Measurements from ENCODE around the gene RBM5.
"Not testable (repeated sequence)": the region's sequence is repeated elsewhere in the genome, so short reads cannot be mapped to it uniquely, and the experiment has no call there.

Gene RBM5

GRCh38 chr3:50088725-50089608 lies at the start of gene RBM5:
RBM5 (plus strand) TSS chr3:50088919; CDS start chr3:50090435, 1,516 bp downstream.
- peak; percentile 42 for DNase-seq

GRCh38 chr3:50044976-50045375 lies 43.7 kb upstream of the RBM5 start:
- no peak for DNase-seq

GRCh38 chr3:50047426-50047825 lies 41.3 kb upstream of the RBM5 start:
- DNase-seq, result no peak

GRCh38 chr3:50050361-50050760 lies 38.4 kb upstream of the RBM5 start:
- no peak for DNase-seq

- no peak for DNase-seq
These were observed 31.0 kb upstream of the RBM5 start for GRCh38 chr3:50057756-50058155.

- no peak for DNase-seq
These were observed 20.6 kb upstream of the RBM5 start for GRCh38 chr3:50068134-50068533.

- no peak for DNase-seq
These were observed 10.6 kb upstream of the RBM5 start for GRCh38 chr3:50078091-50078490.

- DNase-seq, result no peak
These were observed 10.1 kb upstream of the RBM5 start for GRCh38 chr3:50078622-50079021.

- DNase-seq, result not testable (repeated sequence)
These were observed 3.8 kb upstream of the RBM5 start for GRCh38 chr3:50084951-50085350.

- DNase-seq, result no peak
These were observed 858 bp downstream of the RBM5 start for GRCh38 chr3:50089609-50089945.

- no peak for DNase-seq
These were observed 2.3 kb downstream of the RBM5 start for GRCh38 chr3:50090984-50091383.

GRCh38 chr3:50095352-50095998 lies 6.8 kb downstream of the RBM5 start:
- no peak for DNase-seq

- no peak for DNase-seq
These were observed 11.7 kb downstream of the RBM5 start for GRCh38 chr3:50100386-50100785.

GRCh38 chr3:50100956-50101845 lies 12.5 kb downstream of the RBM5 start:
- DNase-seq, result no peak

- no peak for DNase-seq
These were observed 13.8 kb downstream of the RBM5 start for GRCh38 chr3:50102558-50102957.

GRCh38 chr3:50111757-50112156 lies 23.0 kb downstream of the RBM5 start:
- no peak for DNase-seq

GRCh38 chr3:50112462-50112861 lies 23.7 kb downstream of the RBM5 start:
- DNase-seq, result peak; percentile 7

- DNase-seq, result no peak
These were observed 28.4 kb downstream of the RBM5 start for GRCh38 chr3:50117120-50117519.

- no peak for DNase-seq
These were observed 29.5 kb downstream of the RBM5 start for GRCh38 chr3:50118237-50118636.

- no peak for DNase-seq
These were observed 31.1 kb downstream of the RBM5 start for GRCh38 chr3:50119786-50120185.

GRCh38 chr3:50120364-50121071 lies 31.8 kb downstream of the RBM5 start:
- no peak for DNase-seq

Data from NCI-H1694 (cell line).